Breast epithelium (tissue), 4 donors: ENCODE measurements around the gene TSPAN7. TPM values are rescaled to one million over a fixed set of nuclear protein-coding genes. Genes with fewer than 3 reads are reported as not detected.

Experiments
- DNase-seq, 2 donors: peaks; one replicate each; pipeline ENCODE4 v3.0.0-alpha.2; 2019; ENCODE audit warnings: low spot score in 2 of 2
- H3K27ac ChIP-seq, 2 donors: fragments of 200-600 bp; sonication (generic) in 1 of 2; one replicate each; pipeline ENCODE4 v1.5.1; 2016 to 2019; ENCODE audit warnings: mild to moderate bottlenecking in 1 of 2
- H3K27me3 ChIP-seq, 2 donors: fragments of 200-600 bp; sonication (generic) in 1 of 2; one replicate each; pipeline versions ENCODE4 v1.5.1 to v1.6.0; 2017 to 2019; ENCODE audit warnings: control low read depth in 1 of 2, mild to moderate bottlenecking in 1 of 2
- H3K36me3 ChIP-seq: fragments of 200-600 bp; one replicate; pipeline ENCODE4 v1.5.1; 2019
- H3K4me1 ChIP-seq, 2 donors: fragments of 200-600 bp; sonication (generic); one replicate each; pipeline ENCODE4 v1.5.1; 2016 to 2019; ENCODE audit warnings: control low read depth in 1 of 2
- H3K4me3 ChIP-seq, 3 donors: fragments of 200-600 bp; sonication (generic); 1 replicate in 2 of 3; 2 replicates in 1 of 3; pipeline ENCODE4 v1.5.1; 2016 to 2019; ENCODE audit warnings: mild to moderate bottlenecking in 3 of 3, moderate library complexity in 2 of 3
- H3K9me3 ChIP-seq, 2 donors: fragments of 200-600 bp; sonication (generic) in 1 of 2; one replicate each; pipeline ENCODE4 v1.5.1; 2016 to 2019; ENCODE audit warnings: control low read depth in 1 of 2
- CTCF ChIP-seq, 3 donors: fragments of 450-650 bp; IDR thresholded peaks; one replicate each; pipeline ENCODE4 v1.5.1; 2016 to 2017; ENCODE audit warnings: antibody characterized with exemption in 3 of 3, mild to moderate bottlenecking in 3 of 3, moderate library complexity in 3 of 3
- POLR2A ChIP-seq: fragments of 450-650 bp; IDR thresholded peaks from one replicate; pipeline ENCODE4 v1.6.1; 2016; ENCODE audit warnings: antibody characterized with exemption, mild to moderate bottlenecking, moderate library complexity
- POLR2AphosphoS5 ChIP-seq, 3 donors: sonication (generic); formaldehyde crosslinking; IDR thresholded peaks; one replicate each; pipeline ENCODE4 v1.6.1; 2017; ENCODE audit warnings: antibody characterized with exemption in 3 of 3
- intact Hi-C: fragments of 100-400 bp; cut with DNase I; formaldehyde crosslinking; loops from one replicate; pipeline ENCODE4 v1.15.1; 2023; ENCODE audit warnings: low total_unique reads
- total RNA-seq, 3 donors: library from RNA; depleted of rRNA; stranded (reverse); fragments of >200 nt; gene quantifications; one replicate each; pipeline ENCODE4 v1.1.0, GENCODE V29; 2016

TSPAN7 gene
- total RNA-seq, 3 donors from 2014 or later, result 15.5 to 26.9 (median 25.9) TPM

DNA sequence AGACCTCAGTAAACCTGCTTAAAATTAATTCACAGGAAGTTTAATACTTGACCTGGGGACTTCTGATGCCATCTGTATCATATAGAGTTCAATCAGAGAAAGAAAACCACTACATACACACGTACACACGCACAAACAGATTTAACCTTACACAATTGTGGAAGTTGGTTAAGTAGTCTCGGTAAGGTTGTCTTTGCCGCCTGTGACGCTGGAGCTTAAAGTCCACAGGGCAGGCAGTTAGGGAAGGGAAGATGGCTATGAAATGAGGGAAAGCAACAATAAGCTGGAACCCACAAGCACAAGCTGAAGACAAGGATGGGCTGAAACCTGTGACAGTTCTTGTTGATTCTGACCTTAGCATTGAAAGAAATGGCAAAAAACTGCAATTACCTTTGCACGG, 41.7 kb upstream of the TSPAN7 start:
- no peak for DNase-seq
- H3K4me3 ChIP-seq, result no peak overlapping the region
- TF ChIP-seq CTCF (IDR thresholded peaks at IDR 0.05) (no peak), POLR2A (no peak), POLR2AphosphoS5 (IDR thresholded peaks at IDR 0.05) (no peak)
- H3K9me3 ChIP-seq, result peaks cover 0 to 8% of the 10 kb centered on the region in 2 donors
- H3K36me3 ChIP-seq, result no peaks in the 10 kb centered on the region
- no peaks in the 10 kb centered on the region for H3K4me1 ChIP-seq
- peaks cover 0 to 30% of the 10 kb centered on the region in 2 donors for H3K27me3 ChIP-seq
- no peak overlapping the region for H3K27ac ChIP-seq
- intact Hi-C loops, result no loop called here

DNA sequence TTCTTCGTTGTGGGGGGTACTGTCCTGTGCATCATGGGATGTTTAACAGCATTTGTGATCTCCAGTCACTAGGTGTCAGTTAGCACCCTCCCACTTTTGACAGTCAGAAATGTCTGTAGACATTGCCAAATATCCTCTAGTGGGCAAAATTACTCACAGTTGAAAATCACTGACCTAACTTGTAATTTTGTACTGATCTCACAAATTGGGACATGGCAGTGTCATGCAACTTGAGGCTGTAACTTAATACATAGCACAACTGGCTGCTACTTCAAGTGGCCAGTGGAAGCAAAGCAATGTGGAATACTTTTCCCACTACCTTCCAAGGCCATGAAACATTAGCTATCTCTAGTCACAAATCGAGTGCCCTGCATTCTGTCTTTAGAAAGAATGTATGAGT, 23.2 kb upstream of the TSPAN7 start:
- DNase-seq, result no peak
- Histone ChIP-seq H3K36me3 (no peaks in the 10 kb centered on the region), H3K27ac (no peak overlapping the region), H3K4me1 (no peaks in the 10 kb centered on the region), H3K9me3 (peaks cover 0 to 10% of the 10 kb centered on the region in 2 donors), H3K27me3 (peaks cover 0 to 27% of the 10 kb centered on the region in 2 donors), H3K4me3 (no peak overlapping the region)
- TF ChIP-seq POLR2AphosphoS5 (IDR thresholded peaks at IDR 0.05) (no peak), POLR2A (no peak), CTCF (IDR thresholded peaks at IDR 0.05) (no peak)
- intact Hi-C loops, result no loop called here

DNA sequence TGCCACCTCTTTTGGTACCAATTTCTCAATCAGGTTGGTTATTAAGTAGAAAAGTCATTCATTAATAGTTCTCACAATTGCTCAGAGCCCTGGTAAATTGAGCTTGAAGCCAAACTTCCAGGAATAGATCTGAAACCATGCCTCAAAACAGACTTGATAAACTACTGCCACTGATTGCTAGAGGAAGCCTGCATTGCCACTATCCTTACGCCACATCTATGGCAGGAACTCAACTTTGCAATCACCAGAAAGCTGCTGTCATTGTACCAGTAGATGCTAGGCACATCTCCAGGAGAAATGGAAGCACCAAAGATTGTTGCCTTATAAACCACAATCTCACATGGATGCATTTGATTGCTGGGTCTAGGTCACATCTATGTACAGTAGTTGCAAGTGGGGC, 21.6 kb upstream of the TSPAN7 start:
- DNase-seq, result no peak
- peaks cover 0 to 10% of the 10 kb centered on the region in 2 donors for H3K9me3 ChIP-seq
- intact Hi-C loops, result no loop called here
- H3K27ac ChIP-seq, result no peak overlapping the region
- TF ChIP-seq POLR2AphosphoS5 (IDR thresholded peaks at IDR 0.05), result no peak
- TF ChIP-seq POLR2A, result no peak
- TF ChIP-seq CTCF (IDR thresholded peaks at IDR 0.05), result no peak
- no peaks in the 10 kb centered on the region for H3K4me1 ChIP-seq
- peaks cover 0 to 16% of the 10 kb centered on the region in 2 donors for H3K27me3 ChIP-seq
- no peak overlapping the region for H3K4me3 ChIP-seq
- no peaks in the 10 kb centered on the region for H3K36me3 ChIP-seq

GRCh38 chrX:38548508-38548907, 12.8 kb upstream of the TSPAN7 start:
- no peaks in the 10 kb centered on the region for H3K36me3 ChIP-seq
- no peak for TF ChIP-seq POLR2A
- TF ChIP-seq CTCF (IDR thresholded peaks at IDR 0.05), result no peak
- TF ChIP-seq POLR2AphosphoS5 (IDR thresholded peaks at IDR 0.05), result no peak
- H3K4me3 ChIP-seq, result no peak overlapping the region
- no peaks in the 10 kb centered on the region for H3K4me1 ChIP-seq
- intact Hi-C loops, result no loop called here
- no peak overlapping the region for H3K27ac ChIP-seq
- peaks cover 0 to 15% of the 10 kb centered on the region in 2 donors for H3K27me3 ChIP-seq
- DNase-seq, result no peak
- peaks cover 0 to 5% of the 10 kb centered on the region in 2 donors for H3K9me3 ChIP-seq

GRCh38 chrX:38552721-38553120, 8.6 kb upstream of the TSPAN7 start:
- no peaks in the 10 kb centered on the region for H3K4me1 ChIP-seq
- no peak overlapping the region for H3K4me3 ChIP-seq
- H3K27me3 ChIP-seq, result peaks cover 0 to 11% of the 10 kb centered on the region in 2 donors
- DNase-seq, result no peak
- H3K9me3 ChIP-seq, result peaks cover 0 to 5% of the 10 kb centered on the region in 2 donors
- H3K27ac ChIP-seq, result no peak overlapping the region
- H3K36me3 ChIP-seq, result no peaks in the 10 kb centered on the region
- TF ChIP-seq CTCF (IDR thresholded peaks at IDR 0.05) (no peak), POLR2AphosphoS5 (IDR thresholded peaks at IDR 0.05) (no peak), POLR2A (no peak)
- intact Hi-C loops, result no loop called here
